Calu3 (cell line): Measurements from ENCODE around the gene S100A9. TPM values are rescaled to one million over a fixed set of nuclear protein-coding genes. Genes with fewer than 3 reads are reported as not detected.

Experiments
- BruUV-seq: library from RNA; stranded (reverse); fragments of 400-500 nt; replicated peaks from 2 replicates; lab custom pipeline; 2021; lab: Mats Ljungman, UMichigan
- CTCF ChIA-PET: fragments of 300-600 bp; sonication (Branson Sonifier 250); formaldehyde crosslinking; loops from one replicate; lab custom pipeline; 2022; ENCODE audit warnings: antibody characterized with exemption; lab: Charles Lee
- DNase-seq: peaks from one replicate; pipeline ENCODE4 v3.0.0; 2022
- H3K27ac Mint-ChIP-seq: one replicate; pipeline ENCODE4 v1.8.0; 2022; ENCODE audit warnings: mixed read lengths; ENCODE audit not compliant: unreplicated experiment
- H3K27me3 Mint-ChIP-seq: one replicate; pipeline ENCODE4 v1.8.0; 2022; ENCODE audit warnings: mixed read lengths; ENCODE audit not compliant: unreplicated experiment
- H3K36me3 Mint-ChIP-seq: one replicate; pipeline ENCODE4 v1.8.0; 2022; ENCODE audit warnings: mild to moderate bottlenecking, moderate library complexity, mixed read lengths; ENCODE audit not compliant: insufficient read depth, unreplicated experiment
- H3K4me1 Mint-ChIP-seq: one replicate; pipeline ENCODE4 v1.8.0; 2022; ENCODE audit warnings: mild to moderate bottlenecking, low read depth, mixed read lengths; ENCODE audit not compliant: unreplicated experiment
- H3K4me3 Mint-ChIP-seq: one replicate; pipeline ENCODE4 v1.8.0; 2022; ENCODE audit warnings: mild to moderate bottlenecking, low read depth, moderate library complexity, mixed read lengths; ENCODE audit not compliant: unreplicated experiment
- H3K9me3 Mint-ChIP-seq: one replicate; pipeline ENCODE4 v1.8.0; 2022; ENCODE audit warnings: low read depth, mixed read lengths; ENCODE audit not compliant: unreplicated experiment
- CTCF ChIP-seq: fragments of 200-600 bp; IDR thresholded peaks from one replicate; pipeline ENCODE4 v1.8.0; 2022; ENCODE audit warnings: antibody characterized with exemption; ENCODE audit not compliant: unreplicated experiment
- intact Hi-C: fragments of 100-400 bp; cut with micrococcal nuclease; formaldehyde crosslinking; loops from one replicate; pipeline ENCODE4 v1.10.0; 2022; ENCODE audit not compliant: unreplicated experiment
- total RNA-seq: library from RNA; stranded (reverse); gene quantifications from 2 replicates; pipeline ENCODE4 v1.2.3, GENCODE V29; 2022

S100A9 gene
- total RNA-seq, 1 experiment from 2014 or later = 5.0 TPM

GRCh38 chr1:153354515-153355193 is 3.0 kb upstream of the S100A9 start:
- no peaks in the 10 kb centered on the region for H3K9me3 Mint-ChIP-seq

GRCh38 chr1:153355445-153356071 is 2.1 kb upstream of the S100A9 start:
- Mint-ChIP-seq H3K27ac (no peak overlapping the region), H3K4me1 (peaks cover 34% of the 10 kb centered on the region), H3K9me3 (no peaks in the 10 kb centered on the region), H3K4me3 (no peak overlapping the region), H3K27me3 (peaks cover 36% of the 10 kb centered on the region), H3K36me3 (no peaks in the 10 kb centered on the region)
- intact Hi-C loops = loop anchor here (10.0 kb wide), 1 partner anchor 629 kb away; the partner anchor contains the start of gene RAB13
- DNase-seq = peak; percentile 76
- no TSS peak for BruUV-seq
- TF ChIP-seq CTCF = peak; percentile 54
- CTCF ChIA-PET = interaction anchor here (0.7 to 4.7 kb wide), 3 partner anchors 9 to 217 kb away, joined by 3 to 58 read pairs (median 3); no protein-coding TSS in a partner anchor

More at GRCh38 chr1:153354515-153355193, 3.0 kb upstream of the S100A9 start:
- Mint-ChIP-seq H3K4me1 (peaks cover 34% of the 10 kb centered on the region), H3K36me3 (no peaks in the 10 kb centered on the region), H3K27ac (no peak overlapping the region), H3K27me3 (peaks cover 43% of the 10 kb centered on the region), H3K4me3 (no peak overlapping the region)
- BruUV-seq = no TSS peak
- DNase-seq = no peak
- intact Hi-C loops = loop anchor here (5.0 to 10.0 kb wide), 2 partner anchors 213 to 630 kb away; partner anchors contain the start of genes RAB13 and S100A2
- CTCF ChIA-PET = interaction anchor here (0.7 to 4.7 kb wide), 4 partner anchors 8 to 218 kb away, joined by 3 to 58 read pairs (median 4); partner anchors contain the start of gene S100A12
- TF ChIP-seq CTCF = no peak

- no peak for TF ChIP-seq CTCF
- Mint-ChIP-seq H3K9me3 (no peaks in the 10 kb centered on the region), H3K4me3 (no peak overlapping the region), H3K36me3 (no peaks in the 10 kb centered on the region), H3K27me3 (peaks cover 38% of the 10 kb centered on the region), H3K4me1 (peaks cover 34% of the 10 kb centered on the region), H3K27ac (no peak overlapping the region)
- BruUV-seq = no TSS peak
- intact Hi-C loops = loop anchor here (10.0 kb wide), 1 partner anchor 628 kb away; the partner anchor contains the start of gene RAB13
- CTCF ChIA-PET = interaction anchor here (0.8 to 1.8 kb wide), 3 partner anchors 47 to 139 kb away, joined by 3 to 7 read pairs (median 5); no protein-coding TSS in a partner anchor
- no peak for DNase-seq
These were observed 1.1 kb upstream of the S100A9 start for GRCh38 chr1:153356392-153357075.
